Heart right ventricle (tissue), 16 donors: ENCODE data around the gene TVP23A. TPM values are rescaled to one million over a fixed set of nuclear protein-coding genes. Genes with fewer than 3 reads are reported as not detected.
A peak's percentile ranks its signal among the peaks of the same experiment; 100 is the strongest.

Experiments used
- ATAC-seq, 8 donors: fragments of 200-7000 bp; cut with Tn5 transposase; one replicate each; pipeline ENCODE4 v1.9.1; 2020; ENCODE audit warnings: mild to moderate bottlenecking in 8 of 8, moderate library complexity in 8 of 8, moderate number of reproducible peaks in 1 of 8
- DNase-seq, 2 donors: peaks; one replicate each; pipeline ENCODE4 v3.0.0-alpha.2; 2020
- H3K27ac ChIP-seq, 10 donors: fragments of 200-600 bp; sonication (generic) in 2 of 10; one replicate each; pipeline versions ENCODE4 v1.5.0 to v1.8.0; 2020 to 2022; ENCODE audit warnings: mild to moderate bottlenecking in 3 of 10
- H3K27me3 ChIP-seq, 7 donors: fragments of 200-600 bp; one replicate each; pipeline ENCODE4 v1.8.0; 2021 to 2022; ENCODE audit warnings: mild to moderate bottlenecking in 2 of 7
- H3K36me3 ChIP-seq, 9 donors: fragments of 200-600 bp; sonication (generic) in 1 of 9; one replicate each; pipeline versions ENCODE4 v1.5.0 to v1.8.0; 2020 to 2022; ENCODE audit warnings: mild to moderate bottlenecking in 2 of 9
- H3K4me1 ChIP-seq, 9 donors: fragments of 200-600 bp; sonication (generic) in 1 of 9; one replicate each; pipeline versions ENCODE4 v1.5.0 to v1.8.0; 2020 to 2022; ENCODE audit warnings: mild to moderate bottlenecking in 4 of 9
- H3K4me3 ChIP-seq, 10 donors: fragments of 200-600 bp; sonication (generic) in 2 of 10; one replicate each; pipeline versions ENCODE4 v1.5.0 to v1.8.0; 2020 to 2022; ENCODE audit warnings: mild to moderate bottlenecking in 7 of 10, moderate library complexity in 2 of 10
- H3K9me3 ChIP-seq, 11 donors: fragments of 200-600 bp in 10 of 11; sonication (generic) in 2 of 11; one replicate each; pipeline versions ENCODE4 v1.5.0 to v1.8.0; 2013 to 2022; ENCODE audit warnings: mild to moderate bottlenecking in 2 of 11, control low read depth in 1 of 11, moderate library complexity in 1 of 11
- CTCF ChIP-seq, 9 donors: fragments of 200-600 bp; sonication (generic) in 2 of 9; IDR thresholded peaks; one replicate each; pipeline versions ENCODE4 v1.5.0 to v1.8.0; 2021 to 2022; ENCODE audit warnings: antibody characterized with exemption in 9 of 9, mild to moderate bottlenecking in 5 of 9, moderate library complexity in 1 of 9
- WGBS, 2 donors: extraction: QIAGEN DNeasy Blood & Tissue Kit; methylation state at CpG; one replicate each; pipeline ENCODE4 v1.1.7; 2013; ENCODE audit warnings: inconsistent platforms in 1 of 2; 5-methylcytosine and 5-hydroxymethylcytosine counted together
- intact Hi-C, 10 donors: fragments of 100-400 bp; cut with DNase I; formaldehyde crosslinking; loops; one replicate each; pipeline versions ENCODE4 v1.11.1 to v1.14.2; 2022
- polyA plus RNA-seq, 2 donors: library from polyadenylated mRNA; stranded (reverse); fragments of 200-250 nt; gene quantifications; one replicate each; pipeline ENCODE4 v1.2.3, GENCODE V29; 2013
- total RNA-seq, 10 donors: library from RNA; stranded (reverse); fragmentation: NEBNext Ultra II Directional in 3 of 10; extraction: Animal tissue kit (Norgen Biotek cat#: 25700) in 3 of 10; gene quantifications; one replicate each; pipeline versions ENCODE4 v1.2.1 to v1.2.4, GENCODE V29; 2021 to 2023
- donor health status: Arrhythmogenic right ventricular cardiomyopathy.
- donor health status: ischemic (EF 13 %, LVEDD 7.1; RV severe dilation, severe dysfunction).
- donor health status: healthy with polysubstance abuse.
- donor health status: DM: no; HTN: yes; CAD: no.
- donor health status: DM: no; HTN: no; CAD: no.
- donor health status: ischemic (EF 25% LVEDD 6.9; RV normal size, moderate dysfunction).
- donor health status: ischemic (EF 25% LVEDD 5.7; RV mildly dilated, moderate dysfunction).
- donor health status: healthy.
- donor health status: DM: yes; HTN: yes; CAD: no.
- donor health status: Ischemic cardiomyopathy.
- donor health status: ischemic (EF 35%, LVEDD 5.7; RV mildly dilated, moderate dysfunction).
- donor health status: nonischemic (EF 11% LVEDD 7.7; RV severe dilation, severe dysfunction).
- donor health status: DM: yes; HTN: yes; CAD: no.
- donor health status: PGD.
- donor health status: ischemic (EF 29% LVEDD 5.4; RV normal size, mild dysfunction).
- donor health status: nonischemic (EF 23%, LVEDD 6.1; RV moderate dilation, normal function).

TVP23A gene
- total and polyA plus RNA-seq, 12 donors = 0.04 to 0.44 (median 0.18) TPM; not detected in 5

GRCh38 chr16:10728003-10728887, 90.3 kb downstream of the TVP23A start:
- no peaks in the 10 kb centered on the region for H3K36me3 ChIP-seq
- H3K27ac ChIP-seq = no peak overlapping the region
- H3K4me1 ChIP-seq = peaks cover 0 to 5% (median 0%) of the 10 kb centered on the region in 9 donors
- H3K27me3 ChIP-seq = no peaks in the 10 kb centered on the region
- H3K4me3 ChIP-seq = no peak overlapping the region
- DNase-seq = no peak
- 54 to 56% methylated on average over 16 of the region's 16 CpGs for WGBS, 2 donors
- peaks cover 0 to 4% (median 0%) of the 10 kb centered on the region in 11 donors for H3K9me3 ChIP-seq
- peak in 3 of 8 donors; percentile 23 to 45 (median 24) for ATAC-seq
- intact Hi-C loops = no loop called here
- no peak for TF ChIP-seq CTCF (IDR thresholded peaks at IDR 0.05)

Other genes starting within 250 kb of the TVP23A start
- 100 to 1,000 TPM in 1 of 10 donors, 10 to 100 TPM in 9; 44.6 to 108 (median 62.0) TPM for gene EMP2, start 238.2 kb downstream of the TVP23A start, total RNA-seq
- gene EMP2, start 238.2 kb downstream of the TVP23A start, polyA plus RNA-seq = 10 to 100 TPM; 36.1 to 40.9 TPM
- gene TEKT5, start 123.9 kb downstream of the TVP23A start, total RNA-seq = under 1 TPM in 2 of 10 donors, not detected in 8; 0.59 to 0.69 TPM
- gene TEKT5, start 123.9 kb downstream of the TVP23A start, polyA plus RNA-seq = not detected
- gene NUBP1, start 75.0 kb downstream of the TVP23A start, total RNA-seq = 10 to 100 TPM; 44.1 to 57.1 (median 50.3) TPM
- gene NUBP1, start 75.0 kb downstream of the TVP23A start, polyA plus RNA-seq = 10 to 100 TPM; 54.5 to 82.1 TPM
- gene CIITA, start 58.4 kb upstream of the TVP23A start, total RNA-seq = 10 to 100 TPM in 3 of 10 donors, 1 to 10 TPM in 7; 5.1 to 50.8 (median 8.7) TPM
- 10 to 100 TPM in 1 of 2 donors, 1 to 10 TPM in 1; 2.1 to 25.3 TPM for gene CIITA, start 58.4 kb upstream of the TVP23A start, polyA plus RNA-seq
- 100 to 1,000 TPM in 4 of 10 donors, 10 to 100 TPM in 6; 68.8 to 109 (median 81.6) TPM for gene DEXI, start 123.7 kb upstream of the TVP23A start, total RNA-seq
- 100 to 1,000 TPM in 1 of 2 donors, 10 to 100 TPM in 1; 91.4 to 104 TPM for gene DEXI, start 123.7 kb upstream of the TVP23A start, polyA plus RNA-seq
- gene CLEC16A, start 125.8 kb upstream of the TVP23A start, total RNA-seq = 10 to 100 TPM; 17.2 to 30.8 (median 23.2) TPM
- 10 to 100 TPM; 12.1 to 16.7 TPM for gene CLEC16A, start 125.8 kb upstream of the TVP23A start, polyA plus RNA-seq